NB4 (cell line): ENCODE measurements around the gene DGKD.
A peak's percentile ranks its signal among the peaks of the same experiment; 100 is the strongest.

ENCODE experiments used
- CTCF ChIP-seq: IDR thresholded peaks from one replicate; pipeline ENCODE4 v1.5.1; 2012; ENCODE audit warnings: low read depth, low read length
- MAX ChIP-seq: IDR thresholded peaks from 2 replicates; pipeline ENCODE4 v1.6.1; 2011; ENCODE audit warnings: low read depth, low read length
- MYC ChIP-seq: IDR thresholded peaks from 2 replicates; pipeline ENCODE4 v1.6.1; 2011; ENCODE audit warnings: low read depth, low read length
- POLR2A ChIP-seq: IDR thresholded peaks from 2 replicates; pipeline ENCODE4 v1.6.1; 2011; ENCODE audit warnings: mild to moderate bottlenecking; ENCODE audit not compliant: insufficient read length; ENCODE audit errors: extremely low read depth

DNA sequence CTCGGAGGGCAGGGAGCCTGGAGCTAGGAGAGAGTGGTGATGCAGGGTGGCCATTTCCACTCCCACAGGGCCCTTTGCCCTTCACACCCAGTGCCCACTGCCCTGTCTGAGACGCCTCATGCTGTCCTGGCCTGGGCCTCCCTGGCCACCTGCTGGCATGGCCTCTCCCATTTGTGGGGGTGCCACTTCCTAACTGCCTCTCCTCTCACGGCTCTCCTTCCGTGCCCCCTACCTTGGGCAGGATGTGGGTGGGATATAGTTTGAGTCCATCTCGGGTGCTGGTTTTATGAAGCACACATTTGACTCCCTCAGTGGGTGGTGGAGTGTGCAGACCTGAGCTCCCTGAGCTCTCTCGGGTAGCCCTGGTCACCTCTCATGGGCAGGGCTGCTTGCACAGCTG lies 46.0 kb downstream of the DGKD start:
- TF ChIP-seq POLR2A (peak; percentile 31), CTCF (no peak), MAX (no peak), MYC (peak; percentile 47; the same call in 1 of the 2 replicates)
